Measurements from ENCODE around the gene F3. TPM values are rescaled to one million over a fixed set of nuclear protein-coding genes. Genes with fewer than 3 reads are reported as not detected.

The F3 gene
- total and polyA plus RNA-seq, 9 of the 15 experiments (the other 6 are each of a cell fraction or from before 2014, with no cell fraction given), result 0.24 to 0.28 TPM; not detected in 7

- TF ChIP-seq NFE2L1 (tag; IDR thresholded peaks at IDR 0.05; ENCODE audit: borderline replicate concordance, low read depth) (no peak), TCFL5 (CRISPR knock-in tag; conservative IDR thresholded peaks at IDR 0.05) (no peak), MEIS2 (IDR thresholded peaks at IDR 0.05; ENCODE audit: partially characterized antibody) (no peak), ETV5 (CRISPR knock-in tag; IDR thresholded peaks at IDR 0.05; ENCODE audit: low read depth) (no peak), HNRNPK (IDR thresholded peaks at IDR 0.05; ENCODE audit: low read depth, low read length, poor library complexity, severe bottlenecking) (no peak), NCOA4 (IDR thresholded peaks at IDR 0.05; ENCODE audit: partially characterized antibody) (no peak), SRSF7 (optimal IDR thresholded peaks at IDR 0.05; ENCODE audit: low read depth, low read length) (no peak), XRCC5 (IDR thresholded peaks at IDR 0.05; ENCODE audit: low read depth, low read length) (no peak), SMARCE1 (IDR thresholded peaks at IDR 0.05) (peak; percentile 60), ZNF143 (CRISPR knock-in tag; IDR thresholded peaks at IDR 0.05) (no peak), MTF1 (CRISPR knock-in tag; IDR thresholded peaks at IDR 0.05; ENCODE audit: borderline replicate concordance) (no peak), SMARCB1 (IDR thresholded peaks at IDR 0.05; ENCODE audit: insufficient read length, low read depth) (no peak), ZNF395 (CRISPR knock-in tag; IDR thresholded peaks at IDR 0.05) (no peak), FOSL1 (tag; conservative IDR thresholded peaks at IDR 0.05) (peak; percentile 92), CCNT2 (IDR thresholded peaks at IDR 0.05; ENCODE audit: borderline replicate concordance, extremely low read depth, insufficient read length, low read depth, low read length) (no peak), ZBTB40 (IDR thresholded peaks at IDR 0.05) (no peak), ZBTB40 (CRISPR knock-in tag; IDR thresholded peaks at IDR 0.05) (no peak), CBX5 (IDR thresholded peaks at IDR 0.05; ENCODE audit: borderline replicate concordance, low read depth) (no peak)
Measured at GRCh38 chr1:94541246-94542087, at the start of gene F3 (continued).

Data from K562 (cell line).